ENCODE measurements around the gene HOXD8. TPM values are rescaled to one million over a fixed set of nuclear protein-coding genes. Genes with fewer than 3 reads are reported as not detected.

HOXD8 gene
- total and polyA plus RNA-seq, 4 donors, result 0.34 to 1.6 (median 1.0) TPM

GRCh38 chr2:176166272-176166671 lies 36.8 kb downstream of the HOXD8 start:
- no peak overlapping the region for H3K27ac ChIP-seq (ENCODE audit: low read depth in 1 of 2, low read length in 1 of 2)
- H3K9ac ChIP-seq (ENCODE audit: insufficient read depth in 1 of 2, low read length in 2 of 2), result no peak overlapping the region
- H3K4me1 ChIP-seq (ENCODE audit: control insufficient read depth in 5 of 5, insufficient read depth in 5 of 5, low read length in 5 of 5), result peaks cover 0 to 13% (median 0%) of the 10 kb centered on the region in 5 donors
- H3K9me3 ChIP-seq (ENCODE audit: control insufficient read depth in 4 of 4, insufficient read depth in 3 of 4, low read length in 3 of 4), result peaks cover 0 to 14% (median 0%) of the 10 kb centered on the region in 4 donors
- H3K27me3 ChIP-seq (ENCODE audit: control insufficient read depth in 3 of 3, insufficient read depth in 3 of 3, low read length in 2 of 3), result peaks cover 20 to 99% (median 91%) of the 10 kb centered on the region in 3 donors
- TF ChIP-seq, protein P1, sequence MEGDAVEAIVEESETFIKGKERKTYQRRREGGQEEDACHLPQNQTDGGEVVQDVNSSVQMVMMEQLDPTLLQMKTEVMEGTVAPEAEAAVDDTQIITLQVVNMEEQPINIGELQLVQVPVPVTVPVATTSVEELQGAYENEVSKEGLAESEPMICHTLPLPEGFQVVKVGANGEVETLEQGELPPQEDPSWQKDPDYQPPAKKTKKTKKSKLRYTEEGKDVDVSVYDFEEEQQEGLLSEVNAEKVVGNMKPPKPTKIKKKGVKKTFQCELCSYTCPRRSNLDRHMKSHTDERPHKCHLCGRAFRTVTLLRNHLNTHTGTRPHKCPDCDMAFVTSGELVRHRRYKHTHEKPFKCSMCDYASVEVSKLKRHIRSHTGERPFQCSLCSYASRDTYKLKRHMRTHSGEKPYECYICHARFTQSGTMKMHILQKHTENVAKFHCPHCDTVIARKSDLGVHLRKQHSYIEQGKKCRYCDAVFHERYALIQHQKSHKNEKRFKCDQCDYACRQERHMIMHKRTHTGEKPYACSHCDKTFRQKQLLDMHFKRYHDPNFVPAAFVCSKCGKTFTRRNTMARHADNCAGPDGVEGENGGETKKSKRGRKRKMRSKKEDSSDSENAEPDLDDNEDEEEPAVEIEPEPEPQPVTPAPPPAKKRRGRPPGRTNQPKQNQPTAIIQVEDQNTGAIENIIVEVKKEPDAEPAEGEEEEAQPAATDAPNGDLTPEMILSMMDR (IDR thresholded peaks at IDR 0.05; ENCODE audit: control extremely low read depth, extremely low read depth), result no peak
- H3K4me3 ChIP-seq, result no peak overlapping the region
- ATAC-seq (ENCODE audit: insufficient read depth, low FRiP score) (no peak), DNase-seq (no peak)
- no peaks in the 10 kb centered on the region for H3K36me3 ChIP-seq (ENCODE audit: control insufficient read depth in 4 of 4, insufficient read depth in 4 of 4, low read length in 4 of 4)
- WGBS, 2 donors, result 19 to 45% methylated on average over 2 of the region's 2 CpGs

DNA sequence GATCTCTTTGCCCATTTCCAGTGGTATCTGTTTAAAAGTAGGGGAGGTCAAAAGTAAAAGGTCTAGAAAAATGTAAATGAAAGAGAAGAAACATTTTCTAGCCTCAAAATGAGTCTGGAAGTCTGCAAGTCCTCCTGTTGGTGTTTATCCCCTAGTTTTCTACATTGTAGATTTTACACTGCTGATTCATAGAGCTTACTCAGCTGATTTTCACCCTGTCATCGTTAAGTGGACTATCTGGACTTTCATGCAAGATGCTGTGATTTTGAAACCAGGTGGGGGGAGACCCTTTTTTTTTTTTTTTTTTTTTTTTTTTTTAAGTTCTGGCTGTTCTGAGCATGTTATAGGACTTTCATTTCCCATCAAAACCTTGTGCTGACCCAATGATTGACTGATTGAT lies 37.9 kb downstream of the HOXD8 start:
- DNase-seq (no peak), ATAC-seq (ENCODE audit: insufficient read depth, low FRiP score) (no peak)
- Histone ChIP-seq H3K4me1 (ENCODE audit: control insufficient read depth in 5 of 5, insufficient read depth in 5 of 5, low read length in 5 of 5) (peaks cover 0 to 12% (median 0%) of the 10 kb centered on the region in 5 donors), H3K27me3 (ENCODE audit: control insufficient read depth in 3 of 3, insufficient read depth in 3 of 3, low read length in 2 of 3) (peaks cover 27 to 97% (median 87%) of the 10 kb centered on the region in 3 donors), H3K4me3 (no peak overlapping the region), H3K27ac (ENCODE audit: low read depth in 1 of 2, low read length in 1 of 2) (no peak overlapping the region), H3K36me3 (ENCODE audit: control insufficient read depth in 4 of 4, insufficient read depth in 4 of 4, low read length in 4 of 4) (no peaks in the 10 kb centered on the region), H3K9ac (ENCODE audit: insufficient read depth in 1 of 2, low read length in 2 of 2) (no peak overlapping the region), H3K9me3 (ENCODE audit: control insufficient read depth in 4 of 4, insufficient read depth in 3 of 4, low read length in 3 of 4) (peaks cover 0 to 22% (median 0%) of the 10 kb centered on the region in 4 donors)
- TF ChIP-seq, protein P1 (IDR thresholded peaks at IDR 0.05; ENCODE audit: control extremely low read depth, extremely low read depth), result no peak
- WGBS, 2 donors, result 63 to 68% methylated on average over 1 of the region's 1 CpG

DNA sequence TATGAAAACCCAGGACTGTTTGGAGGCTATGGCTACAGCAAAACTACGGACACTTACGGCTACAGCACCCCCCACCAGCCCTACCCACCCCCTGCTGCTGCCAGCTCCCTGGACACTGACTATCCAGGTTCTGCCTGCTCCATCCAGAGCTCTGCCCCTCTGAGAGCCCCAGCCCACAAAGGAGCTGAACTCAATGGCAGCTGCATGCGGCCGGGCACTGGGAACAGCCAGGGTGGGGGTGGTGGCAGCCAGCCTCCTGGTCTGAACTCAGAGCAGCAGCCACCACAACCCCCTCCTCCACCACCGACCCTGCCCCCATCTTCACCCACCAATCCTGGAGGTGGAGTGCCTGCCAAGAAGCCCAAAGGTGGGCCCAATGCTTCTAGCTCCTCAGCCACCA lies 39.7 kb downstream of the HOXD8 start:
- no peak for DNase-seq
- no peak overlapping the region for H3K4me3 ChIP-seq
- no peaks in the 10 kb centered on the region for H3K36me3 ChIP-seq (ENCODE audit: control insufficient read depth in 4 of 4, insufficient read depth in 4 of 4, low read length in 4 of 4)
- H3K4me1 ChIP-seq (ENCODE audit: control insufficient read depth in 5 of 5, insufficient read depth in 5 of 5, low read length in 5 of 5), result peaks cover 0 to 12% (median 0%) of the 10 kb centered on the region in 5 donors
- H3K27ac ChIP-seq (ENCODE audit: low read depth in 1 of 2, low read length in 1 of 2), result no peak overlapping the region
- H3K27me3 ChIP-seq (ENCODE audit: control insufficient read depth in 3 of 3, insufficient read depth in 3 of 3, low read length in 2 of 3), result peaks cover 19 to 99% (median 87%) of the 10 kb centered on the region in 3 donors
- 74 to 81% methylated on average over 5 of the region's 5 CpGs for WGBS, 2 donors
- no peak for ATAC-seq (ENCODE audit: insufficient read depth, low FRiP score)
- TF ChIP-seq, protein P1 (IDR thresholded peaks at IDR 0.05; ENCODE audit: control extremely low read depth, extremely low read depth), result no peak
- H3K9me3 ChIP-seq (ENCODE audit: control insufficient read depth in 4 of 4, insufficient read depth in 3 of 4, low read length in 3 of 4), result peaks cover 0 to 14% (median 0%) of the 10 kb centered on the region in 4 donors
- no peak overlapping the region for H3K9ac ChIP-seq (ENCODE audit: insufficient read depth in 1 of 2, low read length in 2 of 2)

- TF ChIP-seq, protein P1 (IDR thresholded peaks at IDR 0.05; ENCODE audit: control extremely low read depth, extremely low read depth), result no peak
- Histone ChIP-seq H3K4me1 (ENCODE audit: control insufficient read depth in 5 of 5, insufficient read depth in 5 of 5, low read length in 5 of 5) (peaks cover 0 to 14% (median 0%) of the 10 kb centered on the region in 5 donors), H3K9ac (ENCODE audit: insufficient read depth in 1 of 2, low read length in 2 of 2) (no peak overlapping the region), H3K9me3 (ENCODE audit: control insufficient read depth in 4 of 4, insufficient read depth in 3 of 4, low read length in 3 of 4) (peaks cover 0 to 14% (median 0%) of the 10 kb centered on the region in 4 donors), H3K27me3 (ENCODE audit: control insufficient read depth in 3 of 3, insufficient read depth in 3 of 3, low read length in 2 of 3) (peaks cover 19 to 99% (median 87%) of the 10 kb centered on the region in 3 donors), H3K4me3 (no peak overlapping the region), H3K27ac (ENCODE audit: low read depth in 1 of 2, low read length in 1 of 2) (no peak overlapping the region), H3K36me3 (ENCODE audit: control insufficient read depth in 4 of 4, insufficient read depth in 4 of 4, low read length in 4 of 4) (no peaks in the 10 kb centered on the region)
- WGBS, 2 donors, result 54 to 72% methylated on average over 2 of the region's 2 CpGs
- no peak for DNase-seq
- ATAC-seq (ENCODE audit: insufficient read depth, low FRiP score), result no peak
Observed at GRCh38 chr2:176169711-176170110, 40.2 kb downstream of the HOXD8 start.

All from lung (tissue), 12 donors.